ENCODE measurements around the gene THADA.
A peak's percentile ranks its signal among the peaks of the same experiment; 100 is the strongest.

THADA gene

GRCh38 chr2:43224571-43225092 is 371.2 kb downstream of the THADA start:
- Histone ChIP-seq H3K36me3 (ENCODE audit: insufficient read depth) (peaks cover 23% of the 10 kb centered on the region), H3K4me2 (peak overlapping the region; percentile 74; the same call in 1 of the 2 replicates), H2AFZ (ENCODE audit: low read depth) (no peak overlapping the region), H3K79me2 (ENCODE audit: insufficient read depth, low read depth) (peaks cover 61% of the 10 kb centered on the region), H3K4me1 (ENCODE audit: low read depth, poor library complexity, severe bottlenecking) (peaks cover 59% of the 10 kb centered on the region), H3K9ac (no peak overlapping the region), H4K20me1 (ENCODE audit: insufficient read depth) (peaks cover 9% of the 10 kb centered on the region; the same call in 1 of the 2 replicates), H3K4me3 (IDR thresholded peaks at IDR 0.05; ENCODE audit: insufficient read depth, low read depth, low read length) (no peak overlapping the region), H3K27ac (peak overlapping the region; percentile 99; the same call in 1 of the 2 replicates), H3K27me3 (ENCODE audit: insufficient read depth, low read depth) (no peaks in the 10 kb centered on the region)
- TF ChIP-seq, protein P1, sequence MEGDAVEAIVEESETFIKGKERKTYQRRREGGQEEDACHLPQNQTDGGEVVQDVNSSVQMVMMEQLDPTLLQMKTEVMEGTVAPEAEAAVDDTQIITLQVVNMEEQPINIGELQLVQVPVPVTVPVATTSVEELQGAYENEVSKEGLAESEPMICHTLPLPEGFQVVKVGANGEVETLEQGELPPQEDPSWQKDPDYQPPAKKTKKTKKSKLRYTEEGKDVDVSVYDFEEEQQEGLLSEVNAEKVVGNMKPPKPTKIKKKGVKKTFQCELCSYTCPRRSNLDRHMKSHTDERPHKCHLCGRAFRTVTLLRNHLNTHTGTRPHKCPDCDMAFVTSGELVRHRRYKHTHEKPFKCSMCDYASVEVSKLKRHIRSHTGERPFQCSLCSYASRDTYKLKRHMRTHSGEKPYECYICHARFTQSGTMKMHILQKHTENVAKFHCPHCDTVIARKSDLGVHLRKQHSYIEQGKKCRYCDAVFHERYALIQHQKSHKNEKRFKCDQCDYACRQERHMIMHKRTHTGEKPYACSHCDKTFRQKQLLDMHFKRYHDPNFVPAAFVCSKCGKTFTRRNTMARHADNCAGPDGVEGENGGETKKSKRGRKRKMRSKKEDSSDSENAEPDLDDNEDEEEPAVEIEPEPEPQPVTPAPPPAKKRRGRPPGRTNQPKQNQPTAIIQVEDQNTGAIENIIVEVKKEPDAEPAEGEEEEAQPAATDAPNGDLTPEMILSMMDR (conservative IDR thresholded peaks at IDR 0.05; ENCODE audit: low read depth, low read length): no peak

DNA sequence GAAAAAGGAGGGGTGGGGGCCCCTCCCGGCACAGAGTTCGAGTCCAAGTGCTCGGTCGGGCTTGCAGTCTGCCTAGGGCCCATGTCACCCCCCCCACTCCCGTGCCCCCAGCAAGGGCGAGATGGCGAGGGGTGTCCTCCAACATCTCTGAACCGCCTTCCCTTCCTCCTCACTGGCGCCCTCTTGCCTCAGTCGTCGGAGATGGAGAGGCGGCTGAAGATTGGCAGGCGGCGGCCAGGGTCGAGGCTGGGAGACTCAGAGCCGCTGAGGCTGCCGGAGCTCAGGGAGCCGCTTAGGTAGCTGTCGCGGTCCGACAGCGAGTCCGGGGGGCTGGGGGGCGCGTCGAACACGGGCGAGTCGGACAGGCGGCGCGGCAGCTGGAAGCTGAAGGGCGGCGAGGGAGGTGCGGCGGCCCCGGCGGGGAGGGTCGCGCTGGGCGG is 371.7 kb downstream of the THADA start:
- peak overlapping the region; percentile 89; the same call in 1 of the 2 replicates for H3K27ac ChIP-seq
- peaks cover 57% of the 10 kb centered on the region for H3K4me1 ChIP-seq (ENCODE audit: low read depth, poor library complexity, severe bottlenecking)
- H3K79me2 ChIP-seq (ENCODE audit: insufficient read depth, low read depth): peaks cover 61% of the 10 kb centered on the region
- TF ChIP-seq, protein P1 (conservative IDR thresholded peaks at IDR 0.05; ENCODE audit: low read depth, low read length): 0 out of 2 replicates have a peak, but pooled peaks have one; percentile 9
- H2AFZ ChIP-seq (ENCODE audit: low read depth): no peak overlapping the region
- no peak overlapping the region for H3K4me3 ChIP-seq (IDR thresholded peaks at IDR 0.05; ENCODE audit: insufficient read depth, low read depth, low read length)
- H4K20me1 ChIP-seq (ENCODE audit: insufficient read depth): peaks cover 9% of the 10 kb centered on the region; the same call in 1 of the 2 replicates
- no peaks in the 10 kb centered on the region for H3K27me3 ChIP-seq (ENCODE audit: insufficient read depth, low read depth)
- no peak overlapping the region for H3K9ac ChIP-seq
- H3K36me3 ChIP-seq (ENCODE audit: insufficient read depth): peaks cover 23% of the 10 kb centered on the region
- H3K4me2 ChIP-seq: peak overlapping the region; percentile 89

GRCh38 chr2:43223521-43224001 is 372.3 kb downstream of the THADA start:
- no peak overlapping the region for H3K9ac ChIP-seq
- H3K79me2 ChIP-seq (ENCODE audit: insufficient read depth, low read depth): peaks cover 61% of the 10 kb centered on the region

GRCh38 chr2:43222475-43223309 is 373.1 kb downstream of the THADA start:
- H2AFZ ChIP-seq (ENCODE audit: low read depth): no peak overlapping the region
- peaks cover 23% of the 10 kb centered on the region for H3K36me3 ChIP-seq (ENCODE audit: insufficient read depth)
- H4K20me1 ChIP-seq (ENCODE audit: insufficient read depth): peaks cover 9% of the 10 kb centered on the region; the same call in 1 of the 2 replicates
- H3K27me3 ChIP-seq (ENCODE audit: insufficient read depth, low read depth): no peaks in the 10 kb centered on the region
- peaks cover 58% of the 10 kb centered on the region for H3K79me2 ChIP-seq (ENCODE audit: insufficient read depth, low read depth)
- peak overlapping the region; percentile 89 for H3K4me2 ChIP-seq
- H3K27ac ChIP-seq: peak overlapping the region; percentile 89; the same call in 1 of the 2 replicates
- TF ChIP-seq, protein P1 (conservative IDR thresholded peaks at IDR 0.05; ENCODE audit: low read depth, low read length): no peak
- H3K4me1 ChIP-seq (ENCODE audit: low read depth, poor library complexity, severe bottlenecking): peaks cover 55% of the 10 kb centered on the region
- no peak overlapping the region; the same call in 1 of the 2 replicates for H3K9ac ChIP-seq
- H3K4me3 ChIP-seq (IDR thresholded peaks at IDR 0.05; ENCODE audit: insufficient read depth, low read depth, low read length): no peak overlapping the region

More at GRCh38 chr2:43223521-43224001, 372.3 kb downstream of the THADA start:
- Histone ChIP-seq H2AFZ (ENCODE audit: low read depth) (no peak overlapping the region), H4K20me1 (ENCODE audit: insufficient read depth) (peaks cover 9% of the 10 kb centered on the region; the same call in 1 of the 2 replicates), H3K4me1 (ENCODE audit: low read depth, poor library complexity, severe bottlenecking) (peaks cover 55% of the 10 kb centered on the region), H3K27me3 (ENCODE audit: insufficient read depth, low read depth) (no peaks in the 10 kb centered on the region), H3K27ac (peak overlapping the region; percentile 89; the same call in 1 of the 2 replicates), H3K4me2 (peak overlapping the region; percentile 89), H3K4me3 (IDR thresholded peaks at IDR 0.05; ENCODE audit: insufficient read depth, low read depth, low read length) (no peak overlapping the region), H3K36me3 (ENCODE audit: insufficient read depth) (peaks cover 23% of the 10 kb centered on the region)
- TF ChIP-seq, protein P1 (conservative IDR thresholded peaks at IDR 0.05; ENCODE audit: low read depth, low read length): no peak

Measured in KMS-11 (cell line).